GM19099 (cell line): ENCODE data around the gene LONP1.

Experiments used
- POLR2A ChIP-seq: IDR thresholded peaks from 3 replicates; pipeline ENCODE4 v1.6.1; 2011; ENCODE audit warnings: low read depth; ENCODE audit not compliant: insufficient read length; ENCODE audit errors: extremely low read depth

The LONP1 gene, protein sequence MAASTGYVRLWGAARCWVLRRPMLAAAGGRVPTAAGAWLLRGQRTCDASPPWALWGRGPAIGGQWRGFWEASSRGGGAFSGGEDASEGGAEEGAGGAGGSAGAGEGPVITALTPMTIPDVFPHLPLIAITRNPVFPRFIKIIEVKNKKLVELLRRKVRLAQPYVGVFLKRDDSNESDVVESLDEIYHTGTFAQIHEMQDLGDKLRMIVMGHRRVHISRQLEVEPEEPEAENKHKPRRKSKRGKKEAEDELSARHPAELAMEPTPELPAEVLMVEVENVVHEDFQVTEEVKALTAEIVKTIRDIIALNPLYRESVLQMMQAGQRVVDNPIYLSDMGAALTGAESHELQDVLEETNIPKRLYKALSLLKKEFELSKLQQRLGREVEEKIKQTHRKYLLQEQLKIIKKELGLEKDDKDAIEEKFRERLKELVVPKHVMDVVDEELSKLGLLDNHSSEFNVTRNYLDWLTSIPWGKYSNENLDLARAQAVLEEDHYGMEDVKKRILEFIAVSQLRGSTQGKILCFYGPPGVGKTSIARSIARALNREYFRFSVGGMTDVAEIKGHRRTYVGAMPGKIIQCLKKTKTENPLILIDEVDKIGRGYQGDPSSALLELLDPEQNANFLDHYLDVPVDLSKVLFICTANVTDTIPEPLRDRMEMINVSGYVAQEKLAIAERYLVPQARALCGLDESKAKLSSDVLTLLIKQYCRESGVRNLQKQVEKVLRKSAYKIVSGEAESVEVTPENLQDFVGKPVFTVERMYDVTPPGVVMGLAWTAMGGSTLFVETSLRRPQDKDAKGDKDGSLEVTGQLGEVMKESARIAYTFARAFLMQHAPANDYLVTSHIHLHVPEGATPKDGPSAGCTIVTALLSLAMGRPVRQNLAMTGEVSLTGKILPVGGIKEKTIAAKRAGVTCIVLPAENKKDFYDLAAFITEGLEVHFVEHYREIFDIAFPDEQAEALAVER

DNA sequence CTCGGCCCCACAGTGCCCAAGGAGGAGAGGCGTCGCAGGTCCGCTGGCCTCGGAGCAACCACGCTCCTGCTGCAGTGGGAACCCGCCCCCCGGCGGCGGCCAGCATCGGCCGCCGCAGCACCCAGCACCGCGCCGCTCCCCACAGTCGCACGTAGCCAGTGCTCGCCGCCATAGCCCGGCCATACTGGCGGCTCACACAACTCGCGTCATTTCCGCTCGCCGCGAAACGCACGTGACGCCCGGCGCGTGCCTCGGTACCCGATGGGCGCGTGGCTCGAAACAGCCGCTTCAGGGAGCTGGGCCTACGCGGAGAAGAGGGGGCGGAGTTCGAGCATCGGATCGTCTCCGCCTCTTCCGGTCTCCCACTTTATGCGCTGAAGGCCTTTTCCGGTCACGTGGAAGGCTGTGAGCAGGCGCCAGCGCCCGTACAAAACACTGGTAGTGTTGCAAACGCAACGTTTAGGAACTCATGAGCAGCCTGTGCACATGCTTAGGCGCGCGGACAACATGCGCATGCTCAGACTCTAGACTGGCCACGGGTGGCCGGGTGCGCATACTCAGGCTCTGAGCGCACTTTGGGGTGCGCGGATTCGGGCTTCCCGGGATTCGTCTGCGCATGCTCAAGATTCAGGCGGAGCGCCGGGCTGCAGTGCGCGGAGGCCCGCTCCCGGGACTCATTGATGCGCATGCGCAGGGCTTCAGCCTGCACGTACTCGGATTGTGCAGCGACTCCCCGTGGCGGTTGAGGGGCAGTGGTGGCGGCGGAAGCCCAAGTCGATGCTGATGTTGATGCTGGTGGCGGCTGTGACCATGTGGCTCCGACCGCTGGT lies at the start of gene LONP1, which contains the start of gene CATSPERD:
LONP1 (minus strand) TSS at position 186 of the 830 bp plus-strand sequence; CDS start at position 172, 14 bp downstream.
CATSPERD (plus strand) TSS at position 677 of the 830 bp plus-strand sequence; CDS start at position 778, 101 bp downstream.
- peak; percentile 91 for TF ChIP-seq POLR2A

DNA sequence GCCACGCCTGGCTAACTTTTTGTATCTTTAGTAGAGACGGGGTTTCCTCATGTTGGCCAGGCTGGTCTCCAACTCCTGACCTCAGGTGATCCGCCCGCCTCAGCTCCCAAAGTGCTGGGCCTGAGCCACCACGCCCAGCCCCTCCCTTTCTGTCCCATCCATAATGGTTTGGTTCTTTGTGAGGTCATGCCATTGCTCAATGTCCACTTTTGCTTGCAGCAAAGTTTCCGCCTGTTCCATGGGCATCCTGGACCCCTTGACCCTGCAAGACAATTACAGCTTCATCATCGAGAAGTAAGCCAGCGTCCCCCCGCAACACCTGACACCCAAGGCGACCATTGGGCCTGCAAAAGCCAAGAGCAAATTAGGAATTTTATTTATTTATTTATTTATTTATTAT lies 48.0 kb upstream of the LONP1 start:
- no peak for TF ChIP-seq POLR2A

DNA sequence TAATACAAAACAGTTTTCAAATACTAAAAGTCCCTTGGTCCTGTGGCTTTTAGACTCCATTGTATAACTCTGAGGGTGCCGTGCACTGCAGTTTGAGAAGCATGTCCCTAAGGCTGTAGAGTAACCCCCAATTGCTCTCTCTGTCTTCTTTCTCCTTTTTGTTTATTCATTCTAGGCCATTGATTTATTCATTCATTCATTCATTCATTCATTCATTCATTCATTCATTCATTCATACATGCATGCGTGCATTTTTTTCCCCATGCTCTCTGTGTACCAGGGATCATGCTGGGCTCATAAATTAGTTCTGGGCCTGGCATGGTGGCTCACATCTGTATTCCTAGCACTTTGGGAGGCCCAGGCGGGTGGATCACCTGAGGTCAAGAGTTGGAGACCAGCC lies 45.3 kb upstream of the LONP1 start:
- TF ChIP-seq POLR2A = no peak

DNA sequence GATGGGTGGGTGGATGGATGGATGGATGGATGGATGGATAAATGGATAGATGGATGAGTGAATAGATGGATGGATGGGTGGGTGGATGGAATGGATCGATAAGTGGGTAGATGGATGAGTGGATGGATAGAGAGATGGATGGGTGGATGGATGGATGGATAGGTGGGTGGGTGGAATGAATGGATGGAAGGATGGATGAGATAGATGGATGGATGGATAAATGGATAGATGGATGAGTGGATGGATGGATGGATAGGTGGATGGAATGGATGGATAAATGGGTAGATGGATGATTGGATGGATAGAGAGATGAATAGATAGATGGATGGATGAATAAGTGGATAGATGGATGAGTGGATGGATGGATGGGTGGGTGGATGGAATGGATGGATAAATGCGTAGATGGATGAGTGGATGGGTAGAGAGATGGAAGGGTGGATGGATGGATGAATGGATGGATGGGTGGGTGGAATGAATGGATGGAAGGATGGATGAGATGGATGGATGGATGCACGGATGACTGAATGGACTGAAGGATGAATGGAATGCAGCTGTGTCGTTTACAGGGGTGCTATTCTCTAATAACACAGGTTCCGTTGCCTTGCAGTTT lies 42.8 kb upstream of the LONP1 start:
- TF ChIP-seq POLR2A = no peak

DNA sequence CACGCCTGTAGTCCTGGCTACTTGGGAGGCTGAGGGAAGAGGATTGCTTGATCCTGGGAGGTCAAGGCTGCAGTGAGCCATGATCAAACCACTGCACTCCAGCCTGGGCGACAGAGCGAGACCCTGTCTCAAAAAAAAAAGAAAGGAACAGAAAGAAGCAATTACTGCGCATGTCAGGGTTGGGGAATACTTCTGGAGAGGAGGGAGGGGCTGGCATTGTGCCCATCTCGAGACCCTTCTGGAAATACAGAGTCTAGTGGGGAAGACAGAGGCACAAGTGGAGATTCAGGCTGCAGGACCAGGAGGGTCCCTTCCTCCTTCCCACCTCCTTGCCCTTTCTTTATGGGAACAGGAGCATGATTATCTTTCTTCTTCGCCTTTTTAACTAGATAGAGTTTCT lies 33.8 kb upstream of the LONP1 start:
- TF ChIP-seq POLR2A = no peak

DNA sequence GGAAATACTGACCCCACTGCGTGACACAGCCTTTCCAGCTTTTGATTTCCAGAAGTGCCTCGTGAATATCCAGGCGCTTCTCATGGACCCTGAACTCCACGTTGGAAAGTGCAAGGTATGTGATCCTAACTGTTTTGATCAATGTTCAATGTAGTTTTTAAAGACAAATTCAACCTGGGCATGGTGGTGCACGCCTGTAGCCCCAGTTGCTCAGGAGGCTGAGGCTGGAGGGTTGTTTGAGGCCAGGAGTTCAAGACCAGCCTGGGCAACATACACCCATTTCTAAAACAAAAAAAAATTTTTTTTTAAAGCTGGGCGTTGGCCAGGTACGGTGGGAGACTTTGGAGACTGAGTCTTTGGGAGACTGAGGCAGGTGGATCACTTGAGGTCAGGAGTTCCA lies 31.8 kb upstream of the LONP1 start:
- TF ChIP-seq POLR2A = no peak

DNA sequence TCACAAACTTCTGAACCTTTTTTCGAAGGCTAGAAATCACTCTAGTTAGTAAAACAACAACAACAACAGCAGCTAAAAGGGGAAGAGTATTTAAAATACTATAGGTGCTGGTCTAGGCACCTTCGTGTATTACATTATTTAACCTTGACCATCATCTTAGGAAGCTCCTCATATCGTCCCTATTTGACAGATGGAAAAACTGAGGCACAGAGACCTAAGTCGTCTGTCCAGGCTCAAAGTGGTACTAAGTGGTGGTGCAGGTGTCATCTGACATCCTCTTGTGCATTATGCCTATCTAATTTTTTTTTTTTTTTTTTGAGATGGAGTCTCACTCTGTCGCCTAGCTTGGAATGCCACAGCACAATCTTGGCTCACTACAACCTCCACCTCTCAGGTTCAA lies 29.6 kb upstream of the LONP1 start:
- TF ChIP-seq POLR2A = no peak

DNA sequence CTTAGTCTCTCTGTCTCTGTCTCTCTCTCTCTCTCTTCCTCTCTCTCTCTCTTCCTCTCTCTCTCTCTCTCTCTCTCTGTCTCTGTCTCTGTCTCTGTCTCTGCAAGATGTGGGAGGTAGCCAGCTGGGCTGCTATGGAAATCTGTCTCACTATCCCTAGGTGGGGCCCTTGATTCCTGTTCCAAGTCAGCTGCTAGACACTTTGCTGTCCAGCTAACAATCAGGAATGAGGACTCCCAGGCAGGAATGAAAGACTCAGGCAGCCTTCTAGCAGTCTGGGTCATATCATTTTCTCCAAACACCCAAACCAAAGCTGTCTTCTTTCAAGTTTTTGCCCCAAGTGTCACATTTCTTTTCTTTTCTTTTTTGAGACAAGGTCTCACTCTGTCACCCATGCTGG lies 23.7 kb upstream of the LONP1 start:
- TF ChIP-seq POLR2A = no peak

DNA sequence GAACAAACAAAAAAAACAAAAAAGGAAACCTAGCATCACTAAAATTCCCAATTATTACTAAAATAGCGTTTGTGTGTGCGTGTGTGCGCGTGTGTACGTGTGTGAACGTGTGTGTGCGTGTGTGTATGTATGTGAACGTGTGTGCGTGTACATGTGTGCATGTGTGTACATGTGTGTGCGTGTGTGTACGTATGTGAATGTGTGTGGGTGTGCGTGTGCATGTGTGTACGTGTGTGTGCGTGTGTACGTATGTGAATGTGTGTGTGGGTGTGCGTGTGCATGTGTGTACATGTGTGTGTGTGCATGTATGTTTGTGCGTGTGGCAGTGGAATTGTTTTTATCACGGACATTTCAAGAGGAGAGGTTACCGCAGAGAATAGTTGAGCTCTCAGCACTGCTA lies 22.1 kb upstream of the LONP1 start:
- no peak for TF ChIP-seq POLR2A

DNA sequence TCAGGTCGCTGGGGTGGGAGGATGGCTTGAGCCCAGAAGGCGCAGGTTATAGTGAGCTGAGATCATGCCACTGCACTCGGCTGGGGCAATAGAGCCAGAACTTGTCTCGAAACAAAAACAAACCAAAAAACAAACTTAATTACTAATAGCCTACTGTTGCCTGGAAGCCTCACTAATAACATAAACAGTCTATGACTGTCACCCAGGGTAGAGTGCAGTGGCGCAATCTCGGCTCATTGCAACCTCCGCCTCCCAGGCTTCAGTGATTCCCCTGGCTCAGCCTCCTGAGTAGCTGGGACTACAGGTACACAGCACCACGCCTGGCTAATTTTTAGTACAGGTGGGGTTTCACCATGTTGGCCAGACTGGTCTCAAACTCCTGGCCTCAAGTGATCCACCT lies 18.5 kb upstream of the LONP1 start:
- TF ChIP-seq POLR2A = no peak

DNA sequence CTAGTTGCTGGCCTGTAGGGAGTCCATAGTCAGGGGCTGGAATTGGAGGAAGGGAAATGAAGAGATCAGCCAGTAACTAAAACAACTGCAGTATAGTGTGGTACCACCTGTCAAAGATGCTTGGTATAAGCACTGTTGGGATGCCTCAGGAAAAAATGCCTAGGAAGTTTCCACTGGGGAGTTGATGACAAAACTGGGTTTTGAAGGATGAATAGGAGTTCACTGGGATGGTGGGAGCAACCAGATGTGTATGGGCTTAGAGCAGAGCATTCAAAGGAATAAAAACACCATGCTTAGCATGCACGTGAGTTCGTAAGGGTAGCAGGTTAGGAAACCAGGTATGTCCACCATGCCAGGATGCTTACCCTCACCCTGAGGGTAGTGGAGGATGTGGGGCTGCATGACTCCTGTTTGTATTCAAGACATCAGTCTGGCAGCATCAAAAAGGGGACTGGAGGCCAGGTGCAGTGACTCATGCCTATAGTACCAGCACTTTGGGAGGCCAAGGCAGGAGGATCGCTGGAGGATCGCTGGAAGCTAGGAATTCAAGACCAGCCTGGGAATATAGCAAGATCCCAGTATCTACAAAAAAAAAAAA lies 7.6 kb upstream of the LONP1 start:
- no peak for TF ChIP-seq POLR2A

DNA sequence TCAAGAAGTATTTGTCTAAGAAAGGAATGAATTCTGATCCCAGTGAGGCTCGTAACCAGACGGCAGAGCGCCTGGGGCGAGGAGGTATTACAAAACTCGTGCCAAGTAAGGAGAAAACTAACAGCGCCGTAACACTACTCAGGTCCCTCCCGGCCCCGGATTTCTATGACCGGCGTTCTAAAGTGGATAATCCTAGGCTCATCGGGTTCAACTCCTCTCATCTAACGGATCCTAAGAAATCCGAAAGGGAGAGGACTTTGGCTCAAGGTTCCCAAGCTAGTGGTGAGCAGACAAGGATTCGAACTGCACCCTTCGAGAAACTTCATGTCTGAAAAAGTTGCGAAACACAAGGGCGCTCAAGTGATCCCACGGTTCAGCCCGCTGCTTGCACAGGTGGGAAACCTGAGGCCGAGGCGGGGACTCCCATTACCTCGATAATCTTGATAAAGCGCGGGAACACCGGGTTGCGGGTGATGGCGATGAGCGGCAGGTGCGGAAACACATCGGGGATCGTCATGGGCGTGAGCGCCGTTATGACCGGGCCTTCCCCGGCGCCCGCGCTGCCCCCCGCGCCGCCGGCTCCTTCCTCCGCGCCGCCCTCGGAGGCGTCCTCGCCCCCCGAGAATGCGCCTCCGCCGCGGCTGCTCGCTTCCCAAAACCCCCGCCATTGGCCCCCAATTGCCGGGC lies 529 bp downstream of the LONP1 start:
- TF ChIP-seq POLR2A = no peak

DNA sequence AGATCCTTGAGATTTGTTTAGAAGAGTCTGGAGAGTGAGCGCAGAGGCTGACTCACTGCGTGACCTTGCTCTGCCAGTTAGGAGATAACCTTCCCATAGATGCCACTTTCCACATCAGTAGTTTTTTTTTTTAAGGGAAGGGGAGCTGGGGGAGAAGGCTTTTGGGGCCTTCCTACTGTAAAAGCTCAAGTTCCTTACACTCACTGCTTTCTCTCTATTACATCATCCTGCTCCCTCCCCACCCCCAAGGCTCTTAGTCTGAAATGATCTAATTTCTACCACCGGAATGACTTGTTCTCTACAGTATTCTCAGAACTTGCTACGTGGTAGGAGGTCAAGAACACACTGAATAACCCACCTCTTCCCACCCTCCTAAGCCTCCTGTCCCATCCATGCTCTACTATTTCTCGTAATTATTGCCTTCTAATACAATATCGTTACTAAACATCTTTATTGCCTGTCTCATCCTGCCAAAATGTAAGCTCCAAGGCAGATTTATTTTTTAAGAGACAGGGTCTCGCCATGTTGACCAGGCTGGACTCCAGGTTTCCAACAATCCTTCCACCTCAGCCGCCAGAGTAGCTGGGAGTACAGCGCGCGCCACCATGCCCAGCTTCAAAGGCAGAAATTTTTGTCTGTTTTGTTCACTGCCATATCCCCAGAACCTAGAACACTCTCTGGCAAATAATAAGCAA lies 1.2 kb downstream of the LONP1 start:
- no peak for TF ChIP-seq POLR2A
